GM19239 (cell line): ENCODE results near the gene CALHM3.

Experiments
- DNase-seq: peaks from one replicate; pipeline ENCODE4 v3.0.0; 2011; ENCODE audit warnings: low spot score; ENCODE audit not compliant: insufficient read length
- FAIRE-seq: peaks from 2 replicates; lab custom pipeline; 2011; peaks lifted over from hg19 to GRCh38; lab: Jason Lieb, UNC

CALHM3 gene

DNA sequence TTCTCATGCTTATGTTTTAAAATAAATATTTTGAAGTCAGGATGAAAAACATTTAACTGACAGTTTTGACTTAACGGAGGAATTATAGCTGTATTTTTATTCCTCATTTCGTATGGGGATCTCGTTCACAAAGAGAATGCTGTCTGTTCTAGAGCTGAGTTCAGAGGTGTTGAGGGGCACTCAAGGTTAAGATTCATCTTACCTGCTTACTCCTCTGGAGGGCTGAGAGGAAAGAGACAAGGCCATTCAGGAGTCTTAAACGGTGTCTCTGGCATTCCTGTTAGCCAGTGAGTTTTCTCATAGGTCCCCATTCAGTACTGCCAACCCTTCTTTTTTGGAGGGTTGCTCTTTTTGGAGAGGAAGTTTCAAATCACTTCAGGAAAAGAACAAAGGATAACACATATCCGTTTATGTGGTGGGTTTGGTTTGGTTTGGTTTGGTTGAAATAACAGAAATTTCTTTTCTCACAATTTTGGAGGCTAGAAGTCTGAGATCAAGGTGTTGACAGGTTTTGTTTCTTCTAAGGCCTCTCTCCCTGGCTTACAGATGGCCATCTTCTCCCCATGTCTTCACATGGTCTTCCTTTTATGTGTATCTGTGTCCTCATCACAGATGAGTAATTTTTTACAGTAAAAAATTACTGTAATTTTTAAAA, 49.9 kb downstream of the CALHM3 start:
- DNase-seq (no peak), FAIRE-seq (no peak)

GRCh38 chr10:103427866-103428265, 51.2 kb downstream of the CALHM3 start:
- FAIRE-seq (no peak), DNase-seq (no peak)

- DNase-seq = no peak
- no peak for FAIRE-seq
Measured at GRCh38 chr10:103423748-103424147, 55.3 kb downstream of the CALHM3 start.
